Activated naive CD8-positive, alpha-beta T cell treated with anti-CD3 and anti-CD28 coated beads for 36 hours (primary cell): ENCODE measurements around the gene LDLRAD2. TPM values are rescaled to one million over a fixed set of nuclear protein-coding genes. Genes with fewer than 3 reads are reported as not detected.
A peak's percentile ranks its signal among the peaks of the same experiment; 100 is the strongest.
"Not testable (repeated sequence)": the region's sequence is repeated elsewhere in the genome, so short reads cannot be mapped to it uniquely, and the experiment has no call there.

Experiments used
- DNase-seq: peaks from one replicate; pipeline ENCODE4 v3.0.0; 2021
- H3K27ac Mint-ChIP-seq: one replicate; pipeline ENCODE4 v1.8.0; 2022; ENCODE audit warnings: mild to moderate bottlenecking, moderate library complexity, mixed read lengths
- H3K27me3 Mint-ChIP-seq: one replicate; pipeline ENCODE4 v1.8.0; 2022; ENCODE audit warnings: mild to moderate bottlenecking, mixed read lengths
- H3K36me3 Mint-ChIP-seq: one replicate; pipeline ENCODE4 v1.8.0; 2021; ENCODE audit warnings: mild to moderate bottlenecking, mixed read lengths
- H3K4me1 Mint-ChIP-seq: one replicate; pipeline ENCODE4 v1.8.0; 2021; ENCODE audit warnings: mixed read lengths
- H3K4me3 Mint-ChIP-seq: one replicate; pipeline ENCODE4 v1.8.0; 2022; ENCODE audit warnings: mild to moderate bottlenecking, moderate library complexity, mixed read lengths
- H3K9me3 Mint-ChIP-seq: one replicate; pipeline ENCODE4 v1.8.0; 2022; ENCODE audit warnings: mixed read lengths
- total RNA-seq, 2 experiments: library from RNA; stranded (reverse); gene quantifications; one replicate each; pipeline ENCODE4 v1.2.3, GENCODE V29; 2021

LDLRAD2 gene
- total RNA-seq, 2 experiments from 2014 or later, result 0.19 to 0.22 TPM

DNA sequence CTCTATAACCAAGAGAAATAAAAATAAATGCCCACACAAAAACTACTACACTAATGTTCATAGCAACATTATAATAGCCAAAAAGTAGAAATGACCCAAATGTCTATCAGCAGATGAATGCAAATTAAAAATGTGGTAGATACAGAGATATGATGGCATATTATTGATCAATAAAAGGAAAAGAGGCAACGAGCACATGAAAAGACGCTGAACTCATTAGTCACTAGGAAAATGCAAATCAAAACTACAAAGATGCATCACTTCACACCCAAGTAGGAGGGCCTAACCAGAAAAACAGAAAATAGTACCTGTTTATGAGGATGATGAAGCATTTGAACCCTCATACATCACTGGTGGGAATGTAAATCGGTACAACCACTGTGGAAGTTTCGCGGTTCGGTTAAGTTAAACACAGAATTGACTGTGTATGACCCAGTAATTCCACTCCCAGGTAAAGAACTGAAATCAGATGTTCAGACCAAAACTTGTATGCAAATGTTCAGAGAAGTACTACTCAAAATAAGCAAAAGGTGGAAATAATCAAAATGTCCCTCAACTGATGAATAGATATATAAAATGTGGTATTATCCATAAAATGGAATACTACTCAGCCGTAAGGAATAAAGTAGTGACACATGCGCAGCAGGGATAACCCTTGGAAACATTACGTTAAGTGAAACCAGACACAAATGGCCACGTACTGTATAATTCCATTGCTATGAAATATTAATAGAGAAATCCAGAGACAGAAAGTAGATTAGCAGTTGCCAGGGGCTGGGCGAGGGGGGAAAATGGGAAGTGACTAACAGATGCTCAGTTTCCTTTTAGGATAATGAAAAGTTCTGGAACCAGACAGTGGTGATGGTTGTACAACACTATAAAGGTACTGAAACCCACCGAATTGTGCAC, 32.2 kb upstream of the LDLRAD2 start:
- DNase-seq, result peak; percentile 52
- H3K9me3 Mint-ChIP-seq, result peaks cover 6% of the 10 kb centered on the region
- H3K4me1 Mint-ChIP-seq, result peaks cover 42% of the 10 kb centered on the region
- H3K27ac Mint-ChIP-seq, result peak overlapping the region; percentile 92
- H3K4me3 Mint-ChIP-seq, result peak overlapping the region; percentile 70
- peaks cover 15% of the 10 kb centered on the region for H3K36me3 Mint-ChIP-seq
- H3K27me3 Mint-ChIP-seq, result peaks cover 3% of the 10 kb centered on the region

DNA sequence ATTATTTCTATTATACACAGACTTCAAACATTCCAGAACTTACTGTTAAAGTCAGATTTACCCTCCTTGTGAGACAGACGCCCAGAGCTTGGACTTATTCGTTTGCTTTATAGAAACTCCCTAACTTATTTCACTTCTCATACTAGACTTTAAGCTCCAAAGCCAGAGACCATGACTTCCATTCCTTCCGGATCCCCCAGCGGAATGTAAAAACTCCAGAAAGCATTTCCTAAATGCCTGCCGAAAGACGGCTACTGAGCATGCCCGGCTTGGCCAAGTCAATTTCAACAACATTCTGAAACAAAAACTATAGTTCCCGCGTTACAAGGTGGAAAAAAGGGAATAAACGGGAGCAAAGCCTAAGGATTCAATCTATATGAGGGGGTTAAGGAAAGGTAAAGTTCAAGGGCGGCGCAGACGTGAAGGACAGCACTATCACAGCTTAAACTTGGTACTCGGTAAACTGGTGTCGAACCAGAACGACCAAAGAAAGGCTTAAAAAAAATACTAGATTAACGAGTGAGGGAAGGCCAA, 30.2 kb upstream of the LDLRAD2 start:
- Mint-ChIP-seq H3K4me3 (peak overlapping the region; percentile 90), H3K4me1 (peaks cover 27% of the 10 kb centered on the region), H3K9me3 (peaks cover 6% of the 10 kb centered on the region), H3K27ac (peak overlapping the region; percentile 100), H3K27me3 (peaks cover 3% of the 10 kb centered on the region), H3K36me3 (peaks cover 12% of the 10 kb centered on the region)
- no peak for DNase-seq

DNA sequence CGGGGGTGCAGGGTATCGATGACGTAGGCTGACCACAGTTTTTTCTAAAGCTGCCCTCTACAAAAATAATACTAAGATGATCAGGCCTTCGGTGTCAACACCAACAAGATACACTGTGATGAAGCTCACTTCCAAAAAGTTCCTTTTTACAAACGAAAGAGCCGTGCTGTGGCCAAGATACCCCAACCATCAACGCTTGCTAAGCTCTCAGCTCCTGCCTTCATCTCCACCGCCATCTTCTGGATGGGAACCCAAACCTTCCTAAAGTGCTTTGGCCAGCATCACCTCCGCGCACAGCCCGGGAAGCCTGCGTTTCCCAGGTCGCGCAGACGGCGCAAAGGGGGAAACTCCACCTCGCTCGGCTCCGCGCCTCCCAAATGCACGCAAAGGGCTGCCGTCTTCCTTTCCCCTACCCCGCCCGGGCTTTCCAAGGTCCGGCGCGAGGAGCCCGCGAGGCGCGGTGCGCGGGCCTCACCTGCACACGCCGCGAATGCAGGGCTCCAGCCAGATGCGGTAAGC, 29.7 kb upstream of the LDLRAD2 start:
- Mint-ChIP-seq H3K9me3 (peaks cover 4% of the 10 kb centered on the region), H3K36me3 (peaks cover 9% of the 10 kb centered on the region), H3K4me3 (peak overlapping the region; percentile 90), H3K27me3 (peaks cover 3% of the 10 kb centered on the region), H3K4me1 (peaks cover 24% of the 10 kb centered on the region), H3K27ac (peak overlapping the region; percentile 100)
- peak; percentile 36 for DNase-seq

DNA sequence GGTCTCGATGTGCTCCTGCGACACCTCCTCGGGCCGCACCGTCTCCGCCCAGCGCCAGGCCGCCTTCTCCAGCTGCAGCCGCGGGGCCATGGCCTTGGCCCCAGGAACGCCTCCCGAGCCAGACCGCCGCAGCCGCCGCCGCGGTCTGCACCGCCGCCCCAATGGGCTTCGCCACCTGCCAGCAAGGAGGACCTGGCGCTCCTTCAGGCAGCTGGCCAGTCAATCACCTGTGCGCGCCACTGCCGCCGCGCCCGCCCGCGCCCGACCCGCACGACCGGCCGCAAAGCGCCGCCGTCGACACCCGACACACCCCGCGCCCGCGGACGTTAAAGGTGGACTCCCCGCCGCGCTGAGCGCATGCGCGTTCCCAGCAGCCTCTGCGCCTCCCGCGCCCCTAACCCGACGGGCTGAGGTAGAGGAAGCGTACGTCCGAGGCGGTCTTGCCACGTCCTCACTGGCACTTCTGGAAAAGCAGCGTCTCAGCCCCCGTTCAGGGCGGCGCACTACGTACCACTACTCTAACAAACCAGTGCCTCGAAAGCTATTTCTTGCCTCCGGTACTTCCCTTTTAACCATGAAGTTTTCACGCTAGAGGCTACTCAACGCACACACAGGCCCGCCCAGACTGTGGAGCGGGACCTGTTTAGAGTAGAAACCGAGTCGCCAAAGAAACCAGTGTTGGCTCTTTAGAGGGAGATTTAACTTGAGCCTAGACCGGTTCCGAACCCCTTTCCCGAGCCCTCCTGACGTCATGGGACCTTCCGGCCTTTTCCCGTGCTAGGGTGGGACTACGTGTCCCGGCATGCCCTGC, 29.0 kb upstream of the LDLRAD2 start, which contains the start of gene USP48:
Gene USP48, minus strand, starts transcription at position 282 of the 811 bp plus-strand sequence. Its CDS starts 192 bp downstream, at position 90.
- Mint-ChIP-seq H3K9me3 (peaks cover under 1% of the 10 kb centered on the region), H3K27ac (peak within 1 kb of the TSS; percentile 100), H3K4me3 (peak within 1 kb of the TSS; percentile 90), H3K4me1 (peaks cover 23% of the 10 kb centered on the region), H3K27me3 (peaks cover 3% of the 10 kb centered on the region), H3K36me3 (peaks cover 6% of the 10 kb centered on the region)
- DNase-seq, result peak; percentile 98

DNA sequence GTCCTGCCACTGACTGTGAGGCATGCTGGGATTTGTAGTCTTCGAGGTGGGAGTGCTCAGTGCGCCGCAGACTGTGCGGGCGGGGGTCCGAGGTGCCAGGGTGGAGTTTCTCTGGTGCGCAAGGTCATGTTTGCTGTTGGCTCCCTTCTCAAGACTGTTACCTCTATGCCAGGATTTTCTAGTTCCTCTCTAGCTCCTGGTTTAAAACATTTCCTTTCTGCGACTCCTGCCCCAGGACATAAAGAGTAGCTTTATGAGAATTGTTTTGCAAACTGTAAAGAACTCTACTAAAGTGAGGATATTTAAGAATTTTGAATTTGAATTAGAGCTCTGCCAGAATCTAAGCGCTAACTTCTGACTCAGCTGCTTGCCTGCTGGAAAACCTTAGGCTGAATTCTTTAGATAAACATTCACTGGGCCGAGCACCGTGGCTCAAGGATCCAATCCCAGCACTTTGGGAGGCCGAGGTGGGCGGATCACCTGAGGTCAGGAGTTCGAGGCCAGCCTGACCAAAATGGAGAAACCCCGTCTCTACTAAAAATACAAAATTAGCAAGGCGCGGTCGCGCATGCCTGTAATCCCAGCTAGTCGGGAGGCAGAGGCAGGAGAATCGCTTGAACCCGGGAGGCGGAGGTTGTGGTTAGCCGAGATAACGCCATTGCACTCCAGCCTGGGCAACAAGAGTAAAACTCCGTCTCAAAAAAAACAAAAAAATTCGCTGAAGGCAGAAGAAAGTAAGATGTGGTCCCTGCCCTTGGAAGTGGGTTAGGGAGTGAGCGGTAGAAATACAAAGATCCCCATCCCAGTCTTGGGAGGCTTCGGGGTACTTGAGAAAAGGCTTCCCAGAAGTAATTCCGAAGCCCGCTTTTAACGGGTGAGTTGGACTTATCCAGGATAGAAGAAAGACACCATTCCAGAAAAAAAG, 28.1 kb upstream of the LDLRAD2 start:
- peak overlapping the region; percentile 100 for H3K27ac Mint-ChIP-seq
- no peak for DNase-seq

DNA sequence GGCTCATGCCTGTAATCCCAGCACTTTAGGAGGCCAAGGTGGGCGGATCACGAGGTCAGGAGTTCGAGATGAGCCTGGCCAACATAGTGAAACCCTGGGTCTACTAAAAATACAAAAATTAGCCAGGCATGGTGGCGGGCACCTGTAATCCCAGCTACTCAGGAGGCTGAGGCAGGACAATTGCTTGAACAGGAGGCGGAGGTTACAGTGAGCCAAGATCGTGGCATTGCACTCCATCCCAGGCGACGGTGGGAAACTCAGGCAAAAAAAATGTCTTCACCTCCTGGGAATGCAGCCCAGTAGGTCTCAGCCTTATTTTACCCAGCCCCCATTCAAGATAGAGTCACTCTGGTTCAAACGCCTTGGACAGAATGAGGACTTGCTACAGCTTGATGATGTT, 26.3 kb upstream of the LDLRAD2 start:
- H3K9me3 Mint-ChIP-seq, H3K27me3 Mint-ChIP-seq, H3K4me1 Mint-ChIP-seq, H3K27ac Mint-ChIP-seq, H3K36me3 Mint-ChIP-seq, H3K4me3 Mint-ChIP-seq, DNase-seq: not testable (repeated sequence)

More for the DNA sequence above, 28.1 kb upstream of the LDLRAD2 start:
- peaks cover 3% of the 10 kb centered on the region for H3K36me3 Mint-ChIP-seq
- H3K4me3 Mint-ChIP-seq, result peak overlapping the region; percentile 90
- no peaks in the 10 kb centered on the region for H3K9me3 Mint-ChIP-seq
- H3K27me3 Mint-ChIP-seq, result peaks cover 3% of the 10 kb centered on the region
- peaks cover 18% of the 10 kb centered on the region for H3K4me1 Mint-ChIP-seq

DNA sequence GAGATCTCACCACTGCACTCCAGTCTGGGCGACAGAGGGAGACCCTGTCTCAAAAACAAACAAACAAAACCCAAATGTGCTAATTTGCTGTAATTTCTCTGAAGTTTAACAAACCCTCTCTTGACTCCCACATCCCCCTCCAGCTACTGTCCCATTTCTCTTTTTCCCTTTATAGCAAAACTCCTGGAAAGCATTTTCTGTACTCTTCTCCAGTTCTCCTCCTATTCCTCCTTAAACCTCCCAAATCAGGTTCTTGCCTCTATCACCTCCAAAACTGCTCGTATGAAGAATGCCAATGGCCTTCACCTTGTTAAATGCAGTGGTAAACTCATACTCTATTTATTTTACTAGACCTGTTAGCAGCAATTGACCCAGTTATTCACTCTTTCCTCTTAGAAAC, 25.4 kb upstream of the LDLRAD2 start:
- Mint-ChIP-seq H3K27me3 (peaks cover 3% of the 10 kb centered on the region), H3K4me3 (no peak overlapping the region), H3K4me1 (peaks cover 6% of the 10 kb centered on the region), H3K9me3 (no peaks in the 10 kb centered on the region), H3K36me3 (no peaks in the 10 kb centered on the region), H3K27ac (no peak overlapping the region)
- no peak for DNase-seq

DNA sequence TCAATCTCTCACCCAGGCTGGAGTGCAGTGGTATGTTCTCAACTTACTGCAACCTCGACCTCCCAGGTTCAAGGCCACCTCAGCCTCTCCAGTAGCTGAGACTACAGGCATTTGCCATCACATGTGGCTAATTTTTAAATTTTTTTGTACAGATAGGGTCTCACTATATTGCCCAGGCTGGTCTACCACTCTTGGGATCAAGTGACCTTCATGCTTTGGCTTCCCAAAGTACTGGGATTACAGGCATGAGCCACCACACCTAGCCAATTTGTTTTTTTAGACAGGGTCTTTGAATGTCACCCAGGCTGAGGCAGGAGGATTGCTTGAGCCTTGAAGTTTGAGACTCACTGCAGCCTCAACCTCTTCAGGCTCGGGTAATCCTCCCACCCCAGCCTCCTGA, 19.0 kb upstream of the LDLRAD2 start:
- Mint-ChIP-seq H3K27ac (no peak overlapping the region), H3K36me3 (no peaks in the 10 kb centered on the region), H3K27me3 (no peaks in the 10 kb centered on the region), H3K9me3 (peaks cover 2% of the 10 kb centered on the region), H3K4me1 (peaks cover 6% of the 10 kb centered on the region), H3K4me3 (no peak overlapping the region)
- DNase-seq, result no peak

DNA sequence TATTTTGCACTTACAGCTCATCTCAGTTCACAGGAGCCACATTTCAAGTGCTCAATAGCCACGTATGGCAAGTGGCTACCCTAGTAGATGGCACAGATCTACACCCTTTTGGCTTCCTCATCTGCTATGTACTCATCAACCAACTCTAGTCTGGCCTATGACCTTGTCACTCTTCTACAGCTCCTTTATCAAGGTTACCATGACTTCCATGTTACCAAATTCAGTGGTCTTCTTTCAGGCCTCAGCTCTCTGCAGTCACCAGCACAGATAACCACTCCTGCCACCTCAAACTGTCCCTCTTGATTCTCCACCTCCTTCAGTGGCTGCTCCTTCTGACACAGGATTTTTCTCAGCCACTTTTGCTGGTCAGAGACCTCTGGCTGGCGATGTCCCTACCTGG, 17.4 kb upstream of the LDLRAD2 start:
- no peaks in the 10 kb centered on the region for H3K27me3 Mint-ChIP-seq
- H3K4me1 Mint-ChIP-seq, result peaks cover 6% of the 10 kb centered on the region
- no peak overlapping the region for H3K4me3 Mint-ChIP-seq
- H3K27ac Mint-ChIP-seq, result no peak overlapping the region
- no peaks in the 10 kb centered on the region for H3K36me3 Mint-ChIP-seq
- peaks cover 2% of the 10 kb centered on the region for H3K9me3 Mint-ChIP-seq
- DNase-seq, result no peak

DNA sequence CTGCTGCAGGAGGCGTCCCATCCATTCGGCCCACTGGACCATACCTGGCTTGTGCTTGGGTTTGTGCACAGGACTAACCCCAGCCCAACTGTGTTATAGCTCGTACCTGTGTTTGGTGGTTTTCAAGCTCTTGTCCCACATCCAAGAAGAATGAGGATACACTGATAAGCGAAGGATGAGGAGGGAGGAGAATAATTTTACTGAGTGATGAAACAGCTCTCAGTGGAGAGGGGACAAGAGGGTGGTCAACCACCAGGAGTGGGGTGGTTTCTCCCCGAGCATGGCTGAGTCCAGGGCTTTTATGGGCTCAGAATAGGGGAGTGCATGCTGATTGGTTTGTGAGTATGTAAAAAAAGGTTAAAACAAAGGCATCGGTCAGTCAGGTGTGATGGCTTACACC, 17.0 kb upstream of the LDLRAD2 start:
- no peaks in the 10 kb centered on the region for H3K27me3 Mint-ChIP-seq
- peaks cover 6% of the 10 kb centered on the region for H3K4me1 Mint-ChIP-seq
- no peak overlapping the region for H3K27ac Mint-ChIP-seq
- H3K36me3 Mint-ChIP-seq, result no peaks in the 10 kb centered on the region
- no peak overlapping the region for H3K4me3 Mint-ChIP-seq
- H3K9me3 Mint-ChIP-seq, result peaks cover 2% of the 10 kb centered on the region
- DNase-seq, result no peak

DNA sequence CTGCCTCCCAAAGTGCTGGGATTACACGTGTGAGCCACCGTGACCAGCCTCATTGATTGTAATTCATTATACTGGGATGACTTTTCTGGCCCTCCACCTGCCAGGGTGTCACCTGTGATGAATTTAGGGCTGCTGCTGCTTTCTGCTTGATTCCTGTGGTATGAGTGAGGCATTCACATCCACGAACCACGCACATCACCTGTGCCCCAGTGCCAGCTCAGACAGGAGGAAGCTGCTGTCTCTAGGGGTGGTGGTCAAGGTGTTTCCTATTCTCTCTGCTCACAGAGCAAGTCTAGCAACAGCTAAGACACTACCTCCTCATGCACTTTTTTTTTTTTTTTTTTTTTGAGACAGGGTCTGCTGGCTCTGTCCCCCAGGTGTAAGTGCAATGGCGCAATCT, 12.3 kb upstream of the LDLRAD2 start:
- DNase-seq, result no peak
- Mint-ChIP-seq H3K36me3 (no peaks in the 10 kb centered on the region), H3K4me1 (no peaks in the 10 kb centered on the region), H3K4me3 (no peak overlapping the region), H3K9me3 (peaks cover 2% of the 10 kb centered on the region), H3K27me3 (peaks cover 4% of the 10 kb centered on the region), H3K27ac (no peak overlapping the region)

DNA sequence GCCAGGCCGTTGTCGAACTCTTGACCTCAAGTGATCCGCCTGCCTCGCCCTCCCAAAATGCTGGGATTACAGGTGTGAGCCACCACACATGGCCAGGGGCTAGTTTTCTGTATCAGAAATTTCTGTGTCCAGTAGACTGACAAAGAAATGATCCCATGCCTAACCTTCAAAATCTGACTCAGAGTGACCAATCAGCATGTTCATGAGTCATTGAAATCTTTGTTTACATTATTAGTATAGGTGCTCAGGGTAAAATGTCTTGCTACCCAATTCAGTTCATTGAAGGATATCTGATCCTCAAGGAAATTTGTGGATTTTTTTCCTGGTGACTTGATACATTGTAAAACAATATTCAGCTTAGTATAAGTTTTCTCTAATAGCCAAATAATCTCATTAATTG, 11.0 kb upstream of the LDLRAD2 start:
- Mint-ChIP-seq H3K36me3 (no peaks in the 10 kb centered on the region), H3K27ac (no peak overlapping the region), H3K27me3 (peaks cover 4% of the 10 kb centered on the region), H3K4me3 (no peak overlapping the region), H3K4me1 (no peaks in the 10 kb centered on the region), H3K9me3 (no peaks in the 10 kb centered on the region)
- DNase-seq, result no peak

DNA sequence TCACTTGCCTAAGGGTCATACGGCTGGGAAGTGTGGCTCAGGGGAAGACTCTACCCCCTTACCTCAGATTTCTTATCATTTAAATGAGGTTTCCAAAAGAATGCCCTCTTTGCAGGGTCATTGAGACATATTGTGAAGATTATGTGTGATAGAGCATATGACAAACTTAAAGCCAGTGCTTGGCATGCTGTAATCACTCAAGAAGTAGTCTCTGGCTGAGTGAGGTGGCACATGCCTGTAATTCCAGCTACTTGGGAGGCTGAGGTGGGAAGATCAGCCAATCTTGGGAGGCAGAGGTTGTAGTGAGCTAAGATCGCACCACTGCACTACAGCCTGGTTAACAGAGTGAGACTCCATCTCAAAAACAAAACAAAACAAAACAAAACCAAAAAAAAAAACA, 7.5 kb upstream of the LDLRAD2 start:
- no peaks in the 10 kb centered on the region for H3K4me1 Mint-ChIP-seq
- peaks cover 4% of the 10 kb centered on the region for H3K27me3 Mint-ChIP-seq
- no peaks in the 10 kb centered on the region for H3K36me3 Mint-ChIP-seq
- no peak for DNase-seq
- no peak overlapping the region for H3K4me3 Mint-ChIP-seq
- no peaks in the 10 kb centered on the region for H3K9me3 Mint-ChIP-seq
- no peak overlapping the region for H3K27ac Mint-ChIP-seq

DNA sequence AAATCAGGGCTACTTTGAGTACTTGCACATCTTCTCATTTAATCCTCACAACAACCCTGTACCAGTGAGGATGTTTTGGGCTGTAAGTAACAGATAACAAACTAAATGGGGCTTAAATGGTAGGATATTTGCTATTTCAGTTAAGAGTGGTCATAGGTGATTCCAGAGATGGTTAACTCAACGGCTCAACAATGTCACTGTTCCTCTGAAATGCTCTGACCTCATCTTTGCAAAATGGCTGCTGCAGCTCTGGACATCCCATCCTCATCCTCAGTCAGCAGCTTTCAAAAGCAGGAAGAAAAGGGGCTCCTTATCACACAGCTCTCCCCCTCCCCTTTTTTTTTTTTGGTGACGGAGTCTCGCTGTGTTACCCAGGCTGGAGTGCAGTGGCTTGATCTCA, 1.5 kb downstream of the LDLRAD2 start:
- Mint-ChIP-seq H3K36me3 (no peaks in the 10 kb centered on the region), H3K9me3 (no peaks in the 10 kb centered on the region), H3K27me3 (peaks cover 13% of the 10 kb centered on the region), H3K27ac (no peak overlapping the region), H3K4me3 (no peak overlapping the region), H3K4me1 (peaks cover 3% of the 10 kb centered on the region)
- DNase-seq, result no peak
